GM18909 (cell line): ENCODE data around the gene XRN2.
"Not testable (repeated sequence)": the region's sequence is repeated elsewhere in the genome, so short reads cannot be mapped to it uniquely, and the experiment has no call there.

ENCODE experiments used
- ATAC-seq: cut with Tn5 transposase; IDR thresholded peaks from one replicate; pipeline ENCODE4 v1.9.1; 2021; ENCODE audit warnings: mild to moderate bottlenecking; ENCODE audit not compliant: unreplicated experiment, poor library complexity

The XRN2 gene

DNA sequence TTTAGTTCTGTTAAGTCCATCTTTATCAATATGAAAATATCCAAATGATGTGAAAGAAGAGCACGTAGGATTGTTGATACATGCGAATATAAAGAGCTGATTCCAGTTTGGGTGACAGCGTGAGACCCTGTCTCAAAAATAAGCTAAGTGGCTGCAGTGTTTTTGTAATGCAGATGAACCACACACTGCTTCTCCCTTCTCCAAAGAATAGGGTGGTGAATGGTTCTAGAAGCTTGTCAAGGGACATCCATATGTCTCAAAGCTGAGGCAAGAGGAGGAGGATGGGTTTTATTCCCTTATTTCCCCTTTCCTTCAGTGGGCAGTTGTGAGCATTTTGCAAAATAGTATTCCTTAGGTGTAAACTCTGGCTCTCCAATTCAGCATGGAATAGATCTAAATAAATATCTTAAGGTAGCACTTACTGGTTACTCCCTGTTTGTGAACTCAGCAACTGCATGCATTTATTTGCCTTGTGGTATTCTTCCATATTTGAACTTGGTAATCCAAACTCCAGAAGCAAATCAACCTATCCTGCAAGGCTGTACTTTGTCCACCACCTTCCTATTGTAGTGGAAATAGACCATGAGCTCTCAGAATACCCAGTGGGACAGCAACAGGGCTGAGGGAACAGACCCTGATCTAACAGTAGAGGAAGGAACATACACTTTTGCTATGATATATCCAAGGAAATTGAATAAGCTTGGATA, 38.0 kb downstream of the XRN2 start:
- ATAC-seq, result no peak

DNA sequence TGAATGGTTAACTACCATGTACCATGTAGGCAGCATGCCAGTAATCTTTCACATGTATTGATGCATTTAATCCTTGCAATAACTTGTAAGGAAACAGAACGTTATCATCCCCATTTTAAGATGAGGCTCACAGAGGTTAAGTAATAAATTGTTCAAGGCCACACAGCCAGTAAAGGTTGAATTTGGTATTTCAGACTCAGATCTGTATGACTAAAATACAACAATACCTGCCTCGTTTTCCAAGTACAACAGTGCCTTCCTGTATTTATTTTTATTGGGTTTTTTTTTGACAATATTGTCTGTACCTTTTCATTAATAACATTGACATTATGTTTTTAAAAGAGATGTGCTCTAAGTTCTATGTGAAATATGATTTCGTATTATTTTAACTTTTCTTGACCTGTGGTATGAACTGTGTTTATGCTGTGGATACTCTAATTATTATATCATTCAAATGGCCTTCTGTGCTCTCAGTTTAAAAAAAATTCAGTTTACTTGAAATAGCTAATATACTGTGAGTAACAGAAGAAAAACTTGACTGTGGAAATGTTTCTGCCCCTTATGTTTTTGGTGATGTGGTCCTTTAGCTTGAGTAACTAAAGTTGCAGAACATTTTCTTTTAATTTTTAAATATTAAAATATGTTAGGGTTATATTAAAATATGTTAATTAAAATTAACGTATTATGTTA, 39.7 kb downstream of the XRN2 start:
- no peak for ATAC-seq

DNA sequence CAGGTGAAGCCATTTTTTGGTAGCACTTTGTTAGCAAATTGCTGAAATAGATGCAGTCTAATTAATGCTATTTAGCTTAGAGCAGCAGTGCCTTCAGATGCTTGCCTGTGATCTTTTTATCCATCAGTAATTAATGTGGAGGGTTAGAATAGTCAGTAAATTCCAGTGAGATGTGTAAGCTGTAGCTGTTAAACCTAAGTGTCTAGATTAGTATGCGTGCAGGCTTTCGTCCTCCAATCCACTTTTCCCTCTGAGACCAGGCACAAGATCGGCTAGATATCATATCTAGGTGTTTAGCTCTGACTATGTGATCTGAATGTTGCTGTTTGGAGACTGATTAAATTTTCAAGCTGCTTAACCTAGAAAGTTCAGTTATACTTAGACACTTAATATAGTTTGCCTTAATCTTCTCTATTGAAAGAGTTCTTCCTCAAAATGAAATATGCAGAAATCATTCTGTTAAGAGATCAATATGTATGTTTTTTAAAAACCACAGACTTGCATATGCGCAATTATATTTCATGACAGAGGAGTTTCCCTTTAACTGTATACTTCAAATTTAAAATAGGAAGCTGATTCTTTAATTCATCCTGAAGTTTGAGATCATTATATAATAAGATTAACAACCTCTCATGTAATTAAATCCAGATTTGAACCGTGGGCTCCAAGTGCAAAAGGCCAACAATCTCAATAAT, 41.2 kb downstream of the XRN2 start:
- no peak for ATAC-seq

DNA sequence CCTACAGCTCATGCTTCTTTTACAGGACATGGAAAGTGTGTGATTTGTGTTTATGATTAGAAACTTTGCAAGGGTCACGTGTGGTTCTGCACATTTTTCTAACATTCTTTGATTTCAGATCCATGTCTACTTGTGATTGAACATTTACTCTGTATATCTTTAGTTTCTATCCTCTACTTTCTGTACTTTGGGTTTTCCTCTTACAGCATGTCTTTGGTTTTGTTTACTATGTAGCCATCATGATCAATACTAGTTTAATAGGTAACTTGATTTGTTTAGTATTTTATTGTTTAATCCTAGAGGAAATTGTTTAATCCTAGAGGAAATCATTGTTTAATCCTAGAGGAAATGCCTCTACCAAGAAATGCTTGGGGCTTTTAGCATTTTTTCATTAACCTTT, 41.8 kb downstream of the XRN2 start:
- no peak for ATAC-seq

- ATAC-seq, result no peak
Measured at GRCh38 chr20:21352703-21353102, 49.6 kb downstream of the XRN2 start.

DNA sequence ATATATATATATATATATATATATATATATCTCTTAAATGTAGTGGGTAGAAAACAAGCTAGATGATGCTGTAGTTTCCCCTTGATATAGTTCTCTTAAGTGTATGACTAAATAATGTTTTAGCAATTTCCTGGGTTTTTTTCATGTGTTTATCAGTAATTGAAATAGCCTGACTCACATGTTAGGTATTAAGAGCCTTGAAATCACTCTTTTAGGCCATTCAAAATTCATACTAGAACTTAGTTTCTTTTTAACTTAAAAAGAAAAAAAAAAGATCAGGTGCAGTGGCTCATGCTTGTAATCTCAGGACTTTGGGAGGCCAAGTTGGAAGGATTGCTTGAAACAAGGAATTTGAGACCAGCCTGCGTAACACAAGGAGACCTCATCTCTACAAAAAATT, 50.1 kb downstream of the XRN2 start:
- ATAC-seq, result no peak

DNA sequence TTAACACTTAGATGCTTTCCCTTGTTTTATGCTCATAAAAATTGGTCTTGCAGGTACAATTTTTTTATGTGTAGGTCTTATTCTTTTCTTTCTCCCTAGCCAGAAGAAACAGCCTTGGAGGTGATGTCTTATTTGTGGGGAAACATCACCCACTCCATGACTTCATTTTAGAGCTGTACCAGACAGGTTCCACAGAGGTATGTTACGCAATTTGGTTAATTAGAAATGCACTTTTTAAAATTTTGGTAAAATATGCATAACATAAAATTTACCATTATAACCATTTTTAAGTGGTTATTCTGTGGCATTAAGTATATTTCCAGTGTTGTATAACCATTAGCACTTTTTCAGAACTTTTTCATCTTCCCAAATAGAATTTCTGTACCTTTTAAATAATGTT, 52.9 kb downstream of the XRN2 start:
- ATAC-seq, result no peak

GRCh38 chr20:21356386-21356785, 53.3 kb downstream of the XRN2 start:
- ATAC-seq, result no peak

- ATAC-seq, result no peak
Measured at GRCh38 chr20:21357844-21358243, 54.7 kb downstream of the XRN2 start.

DNA sequence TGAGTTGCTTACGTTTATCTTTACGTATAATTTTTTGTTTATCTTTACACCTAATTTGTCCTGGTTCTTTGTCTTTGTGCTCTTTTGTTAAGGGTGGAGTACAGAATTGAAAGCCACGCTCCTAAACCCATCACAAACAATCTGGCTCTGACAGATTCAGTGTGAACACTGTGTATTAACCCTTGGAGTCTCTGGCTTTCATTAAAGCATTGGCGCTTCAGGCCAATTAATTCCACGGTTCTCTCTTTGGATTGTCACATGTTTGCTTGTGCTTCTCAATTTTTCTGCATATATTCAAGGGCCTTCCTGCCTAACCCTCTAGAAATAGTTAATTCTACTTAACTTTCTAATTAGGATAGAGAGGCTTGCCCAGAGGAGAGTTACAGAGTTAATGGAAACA, 55.6 kb downstream of the XRN2 start:
- ATAC-seq, result no peak

GRCh38 chr20:21360705-21361104, 57.6 kb downstream of the XRN2 start:
- ATAC-seq, result no peak

DNA sequence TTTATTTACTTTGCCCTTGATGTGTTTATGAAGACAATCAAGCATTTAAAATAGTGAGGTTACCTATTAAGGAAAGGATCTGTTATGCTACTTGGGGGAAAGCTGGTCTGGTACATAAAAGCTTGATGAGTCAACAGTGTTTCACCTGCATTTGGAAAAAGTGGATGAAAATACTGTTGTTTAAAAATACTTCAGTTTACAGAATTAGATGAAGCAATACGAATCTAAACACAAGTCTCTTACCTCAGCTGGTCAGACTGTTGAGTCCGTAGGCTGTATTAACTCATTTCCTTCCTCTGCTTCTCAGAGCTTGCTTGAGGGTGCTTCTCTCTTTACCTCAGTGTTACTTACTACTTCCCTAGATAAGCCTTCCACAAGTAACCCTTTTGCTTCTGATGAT, 58.1 kb downstream of the XRN2 start:
- no peak for ATAC-seq

DNA sequence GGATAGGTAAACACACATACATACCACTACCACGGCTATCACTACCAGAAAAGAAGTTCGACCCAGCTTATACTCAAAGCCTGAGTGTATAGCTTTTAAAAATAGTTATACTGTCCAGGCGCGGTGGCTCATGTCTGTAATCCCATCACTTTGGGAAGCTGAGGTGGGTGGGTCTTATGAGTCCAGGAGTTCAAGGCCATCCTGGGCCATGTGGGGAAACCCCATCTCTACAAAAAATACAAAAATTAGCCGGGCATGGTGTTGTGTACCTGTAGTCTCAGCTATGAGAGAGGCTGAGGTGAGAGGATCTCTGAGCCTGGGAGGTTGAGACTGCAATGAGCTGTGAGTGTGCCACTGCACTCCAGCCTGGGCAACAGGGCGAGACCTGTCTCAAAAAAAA, 61.3 kb downstream of the XRN2 start:
- no peak for ATAC-seq

DNA sequence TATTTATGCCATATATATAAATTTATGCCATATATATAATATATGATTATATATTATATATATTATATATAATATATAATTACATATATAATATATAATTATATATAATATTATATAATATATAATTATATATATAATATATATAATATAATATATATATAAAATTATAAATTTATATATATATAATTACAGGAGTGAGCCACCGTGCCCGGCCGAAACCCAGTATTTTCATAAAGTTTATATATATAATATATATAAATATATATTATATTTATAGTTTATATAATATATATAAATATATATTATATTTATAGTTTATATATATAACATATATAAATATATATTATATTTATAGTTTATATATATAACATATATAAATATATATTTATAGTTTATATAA, 62.6 kb downstream of the XRN2 start:
- no peak for ATAC-seq

- not testable (repeated sequence) for ATAC-seq
Measured at GRCh38 chr20:21366273-21366672, 63.1 kb downstream of the XRN2 start.

DNA sequence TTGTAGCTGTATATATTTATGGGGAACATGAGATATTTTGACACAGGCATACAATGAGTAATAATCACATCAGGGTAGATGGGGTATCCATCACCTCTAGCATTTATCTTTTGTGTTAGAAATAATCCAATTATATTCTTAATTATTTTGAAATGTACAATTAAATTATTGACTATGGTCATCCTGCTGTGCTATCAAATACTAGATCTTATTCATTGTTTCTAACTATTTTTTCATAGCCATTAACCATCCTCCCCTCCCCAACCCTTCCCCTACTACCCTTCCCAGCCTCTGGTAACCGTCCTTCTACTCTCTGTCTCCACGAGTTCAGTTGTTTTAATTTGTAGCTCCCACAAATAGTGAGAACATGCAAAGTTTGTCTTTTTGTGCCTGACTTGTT, 65.7 kb downstream of the XRN2 start:
- no peak for ATAC-seq

DNA sequence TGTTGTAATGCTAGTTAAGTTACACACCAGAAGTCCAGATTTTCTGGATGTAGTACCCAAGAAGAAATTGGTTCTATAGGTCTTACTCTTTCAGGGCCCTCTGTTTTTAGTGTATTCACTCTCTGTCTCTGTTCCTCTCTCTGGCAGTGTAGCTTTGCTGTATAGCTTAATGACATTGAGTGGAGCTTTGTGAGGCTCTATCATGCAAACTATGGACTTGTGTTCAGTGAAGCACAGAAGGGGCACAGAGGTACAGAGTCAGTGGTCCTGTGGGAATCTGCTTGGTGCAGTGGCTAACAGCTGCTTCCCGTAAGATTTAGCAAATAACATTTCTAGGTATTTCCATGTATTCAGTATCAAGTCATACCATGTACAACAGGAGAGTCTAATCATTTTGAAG, 68.1 kb downstream of the XRN2 start:
- ATAC-seq, result no peak

- no peak for ATAC-seq
Measured at GRCh38 chr20:21372016-21372415, 68.9 kb downstream of the XRN2 start.

GRCh38 chr20:21373436-21373835, 70.3 kb downstream of the XRN2 start:
- ATAC-seq, result no peak

DNA sequence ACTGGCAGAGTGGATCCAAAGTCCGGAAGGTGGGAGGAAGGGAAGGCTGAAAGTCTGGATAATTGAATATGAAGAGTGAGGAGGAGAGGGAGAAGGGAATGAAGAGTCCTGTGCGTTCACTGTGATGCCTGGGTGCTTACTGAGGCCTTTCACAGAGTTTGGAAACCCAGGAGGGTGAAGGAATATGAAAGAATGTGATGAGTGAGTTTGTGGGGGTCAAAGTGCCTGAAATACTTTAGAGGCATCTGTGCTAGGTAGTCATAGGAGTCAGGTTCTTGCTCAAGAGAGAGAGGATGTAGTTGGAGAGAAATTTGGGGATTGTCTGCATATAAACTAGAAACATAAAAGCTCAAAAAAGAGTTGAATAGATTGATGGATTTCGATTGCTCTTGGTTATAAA, 73.5 kb downstream of the XRN2 start:
- no peak for ATAC-seq

- no peak for ATAC-seq
Measured at GRCh38 chr20:21377701-21378100, 74.6 kb downstream of the XRN2 start.

GRCh38 chr20:21378259-21378658, 75.1 kb downstream of the XRN2 start:
- no peak for ATAC-seq
